ENCODE data around the gene EIF4A2.

EIF4A2 gene

DNA sequence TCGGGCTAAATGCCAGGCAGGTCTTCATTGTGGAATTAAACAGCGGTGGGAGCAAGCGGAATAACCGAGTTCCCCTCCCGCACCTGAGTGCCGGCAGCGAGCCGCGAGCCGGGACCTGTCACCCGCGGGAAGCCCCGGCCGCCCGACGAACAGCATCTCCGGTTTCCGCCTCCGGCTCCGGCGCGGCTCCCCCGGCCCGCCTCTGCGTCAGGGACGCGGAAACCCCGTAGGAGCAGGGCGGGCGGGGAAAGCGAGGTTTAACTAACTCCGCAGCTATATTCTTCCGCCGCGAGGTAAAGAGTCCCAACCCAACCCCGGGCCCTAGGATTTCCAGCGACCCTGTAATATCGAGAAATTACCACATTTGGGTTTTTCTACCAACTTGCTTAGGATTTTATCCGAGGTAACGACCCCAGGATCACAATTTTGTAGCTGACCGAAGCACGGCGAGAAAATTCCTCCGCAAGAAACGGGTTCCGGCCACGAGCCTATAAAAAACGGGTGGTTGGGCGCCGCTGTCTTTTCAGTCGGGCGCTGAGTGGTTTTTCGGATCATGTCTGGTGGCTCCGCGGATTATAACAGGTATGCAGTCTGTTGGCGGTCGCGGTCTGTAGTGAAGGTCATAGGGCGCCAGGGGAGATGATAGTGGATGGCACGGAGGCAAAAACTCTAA, at the start of gene EIF4A2:
EIF4A2 (plus strand) TSS at position 520 of the 673 bp plus-strand sequence; CDS start at position 554, 34 bp downstream.
- peak within 1 kb of the TSS; percentile 92 for H3K27ac ChIP-seq (ENCODE audit: low read depth, low read length)
- H3K4me1 ChIP-seq (ENCODE audit: control insufficient read depth, insufficient read depth, low read length, unreplicated experiment): peaks cover 25% of the 10 kb centered on the region
- peaks cover 59% of the 10 kb centered on the region for H3K79me2 ChIP-seq (ENCODE audit: control insufficient read depth, insufficient read depth, low read length, unreplicated experiment)
- peak within 1 kb of the TSS; percentile 97 for H2AFZ ChIP-seq (ENCODE audit: low read length, unreplicated experiment)
- H3K4me3 ChIP-seq (ENCODE audit: low read depth, low read length): peak within 1 kb of the TSS; percentile 97
- peaks cover 47% of the 10 kb centered on the region for H3K36me3 ChIP-seq (ENCODE audit: insufficient read depth, low read length)
- no peaks in the 10 kb centered on the region for H3K27me3 ChIP-seq (ENCODE audit: insufficient read depth, low read length)

DNA sequence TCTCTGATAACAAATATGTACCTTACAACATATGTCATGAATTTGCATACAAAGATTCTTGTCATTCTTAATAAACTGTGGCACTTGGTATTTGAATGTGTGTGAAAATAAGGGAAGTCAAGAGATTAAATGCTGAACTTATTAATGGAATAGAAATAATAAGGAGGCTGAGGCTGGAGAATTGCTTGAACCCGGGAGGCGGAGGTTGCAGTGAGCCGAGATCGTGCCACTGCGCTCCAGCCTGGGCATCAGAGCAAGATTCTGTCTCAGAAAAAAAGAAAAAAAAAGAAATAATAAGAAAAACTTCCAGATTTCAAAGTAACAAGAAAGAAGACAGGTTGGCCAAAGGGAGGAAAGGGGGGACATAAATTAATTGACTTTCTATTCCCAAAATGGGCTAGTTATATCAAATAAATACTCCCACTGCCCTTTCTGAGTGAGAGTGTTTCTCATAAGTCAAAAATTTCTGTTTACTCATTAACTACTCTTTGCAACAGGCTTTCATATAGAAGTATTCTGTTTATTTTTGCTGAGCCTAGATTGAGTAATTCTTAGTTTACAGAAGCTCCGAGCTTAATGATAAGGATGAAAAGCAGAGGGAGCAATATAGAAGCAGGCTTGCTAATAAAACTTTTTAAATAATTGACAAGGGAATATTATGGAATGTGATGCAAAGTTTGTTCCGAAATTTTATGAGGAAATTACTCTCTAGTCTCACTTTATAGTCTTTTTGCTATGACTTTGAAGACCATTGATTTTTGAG, 40.6 kb upstream of the EIF4A2 start:
- no peak overlapping the region for H3K4me3 ChIP-seq (ENCODE audit: low read depth, low read length)
- H3K4me1 ChIP-seq (ENCODE audit: control insufficient read depth, insufficient read depth, low read length, unreplicated experiment): peaks cover 7% of the 10 kb centered on the region
- H3K36me3 ChIP-seq (ENCODE audit: insufficient read depth, low read length): no peaks in the 10 kb centered on the region
- H2AFZ ChIP-seq (ENCODE audit: low read length, unreplicated experiment): no peak overlapping the region
- H3K27me3 ChIP-seq (ENCODE audit: insufficient read depth, low read length): peaks cover 6% of the 10 kb centered on the region
- no peaks in the 10 kb centered on the region for H3K79me2 ChIP-seq (ENCODE audit: control insufficient read depth, insufficient read depth, low read length, unreplicated experiment)
- no peak overlapping the region for H3K27ac ChIP-seq (ENCODE audit: low read depth, low read length)

DNA sequence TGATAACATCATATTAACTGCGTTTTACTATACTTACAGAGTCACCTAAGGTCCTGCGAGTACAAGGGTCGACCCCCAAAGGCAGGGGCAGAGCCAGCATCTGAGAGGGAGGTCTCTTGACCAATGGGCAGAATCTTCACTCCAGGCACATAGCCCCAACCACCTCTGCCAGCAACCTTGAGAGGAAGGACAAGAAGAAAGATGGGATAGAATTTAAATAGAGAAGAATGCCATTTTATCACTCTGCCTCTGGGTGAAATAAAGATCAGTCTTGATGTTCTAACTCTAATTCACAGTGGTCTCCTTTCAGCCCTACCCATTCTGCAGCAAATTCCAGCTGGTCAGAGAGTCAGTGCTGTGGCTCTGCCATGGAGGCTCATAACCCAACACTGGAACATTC, 39.7 kb upstream of the EIF4A2 start:
- no peaks in the 10 kb centered on the region for H3K79me2 ChIP-seq (ENCODE audit: control insufficient read depth, insufficient read depth, low read length, unreplicated experiment)
- H3K4me1 ChIP-seq (ENCODE audit: control insufficient read depth, insufficient read depth, low read length, unreplicated experiment): peaks cover 7% of the 10 kb centered on the region
- no peak overlapping the region for H2AFZ ChIP-seq (ENCODE audit: low read length, unreplicated experiment)
- H3K36me3 ChIP-seq (ENCODE audit: insufficient read depth, low read length): no peaks in the 10 kb centered on the region
- no peak overlapping the region for H3K27ac ChIP-seq (ENCODE audit: low read depth, low read length)
- H3K4me3 ChIP-seq (ENCODE audit: low read depth, low read length): no peak overlapping the region
- peaks cover 6% of the 10 kb centered on the region for H3K27me3 ChIP-seq (ENCODE audit: insufficient read depth, low read length)

DNA sequence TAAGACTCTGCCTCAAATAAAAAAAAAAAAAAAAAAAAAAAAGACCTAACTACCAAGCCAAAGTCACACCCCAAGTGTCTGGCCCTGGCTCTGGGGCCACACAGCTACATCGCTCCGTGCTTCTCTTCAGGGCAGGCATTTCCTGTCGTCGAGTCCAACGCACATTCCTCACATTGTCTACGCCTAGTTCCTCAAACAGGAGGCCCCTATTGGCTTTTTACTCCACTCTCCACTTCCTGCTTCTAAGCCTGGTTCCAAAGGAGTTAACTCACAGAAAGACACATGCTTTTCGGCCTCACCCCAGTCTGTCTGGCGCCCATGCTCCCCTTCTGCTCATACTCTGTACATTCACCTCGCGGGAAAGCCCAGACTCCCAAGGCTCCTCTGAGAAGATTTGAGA, 37.4 kb upstream of the EIF4A2 start:
- Histone ChIP-seq H2AFZ (ENCODE audit: low read length, unreplicated experiment) (peak overlapping the region; percentile 70), H3K36me3 (ENCODE audit: insufficient read depth, low read length) (no peaks in the 10 kb centered on the region), H3K79me2 (ENCODE audit: control insufficient read depth, insufficient read depth, low read length, unreplicated experiment) (no peaks in the 10 kb centered on the region), H3K4me1 (ENCODE audit: control insufficient read depth, insufficient read depth, low read length, unreplicated experiment) (peaks cover 7% of the 10 kb centered on the region), H3K27me3 (ENCODE audit: insufficient read depth, low read length) (peaks cover 6% of the 10 kb centered on the region), H3K27ac (ENCODE audit: low read depth, low read length) (0 out of 2 replicates have a peak overlapping the region, but pooled peaks have one; percentile 1), H3K4me3 (ENCODE audit: low read depth, low read length) (no peak overlapping the region)

DNA sequence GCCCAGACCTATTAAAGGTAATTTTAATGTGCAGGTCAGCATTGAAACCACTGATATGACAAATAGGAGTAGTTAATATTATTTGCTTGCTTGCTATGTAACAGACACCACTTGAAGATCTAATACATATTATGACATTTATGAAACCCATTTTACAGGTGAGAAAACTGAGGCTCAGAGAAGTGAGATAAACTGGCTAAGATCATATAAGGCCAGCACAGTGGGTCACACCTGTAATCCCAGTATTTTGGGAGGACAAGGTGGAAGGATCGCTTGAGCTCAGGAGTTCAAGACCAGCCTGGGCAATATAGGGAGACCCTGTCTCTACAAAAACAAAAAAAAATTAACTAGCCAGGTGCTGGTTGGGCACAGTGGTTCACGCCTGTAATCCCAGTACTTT, 33.1 kb upstream of the EIF4A2 start:
- Histone ChIP-seq H2AFZ (ENCODE audit: low read length, unreplicated experiment) (no peak overlapping the region), H3K27ac (ENCODE audit: low read depth, low read length) (no peak overlapping the region), H3K79me2 (ENCODE audit: control insufficient read depth, insufficient read depth, low read length, unreplicated experiment) (no peaks in the 10 kb centered on the region), H3K4me3 (ENCODE audit: low read depth, low read length) (no peak overlapping the region), H3K36me3 (ENCODE audit: insufficient read depth, low read length) (no peaks in the 10 kb centered on the region), H3K27me3 (ENCODE audit: insufficient read depth, low read length) (no peaks in the 10 kb centered on the region), H3K4me1 (ENCODE audit: control insufficient read depth, insufficient read depth, low read length, unreplicated experiment) (peaks cover 13% of the 10 kb centered on the region)

DNA sequence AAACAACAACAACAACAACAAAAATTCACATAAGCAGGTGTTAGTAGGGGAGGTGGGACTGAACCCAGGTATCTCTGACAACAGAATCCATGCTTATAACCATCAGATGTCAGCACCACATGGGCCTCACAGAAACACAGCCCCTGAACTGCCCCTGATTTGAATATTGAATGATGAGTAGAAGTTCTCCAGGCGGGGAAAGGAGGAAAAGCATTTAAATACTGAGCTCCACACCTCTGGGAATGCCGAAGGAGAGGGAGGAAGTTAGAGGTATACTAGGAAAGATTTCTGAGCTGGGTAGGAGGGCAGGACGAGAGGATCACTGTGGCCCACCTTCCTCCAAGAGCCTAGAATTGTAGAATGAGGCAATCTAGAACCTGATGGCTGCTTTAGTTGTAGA, 31.9 kb upstream of the EIF4A2 start:
- H3K27me3 ChIP-seq (ENCODE audit: insufficient read depth, low read length): no peaks in the 10 kb centered on the region
- no peak overlapping the region for H3K27ac ChIP-seq (ENCODE audit: low read depth, low read length)
- peaks cover 6% of the 10 kb centered on the region for H3K4me1 ChIP-seq (ENCODE audit: control insufficient read depth, insufficient read depth, low read length, unreplicated experiment)
- no peak overlapping the region for H3K4me3 ChIP-seq (ENCODE audit: low read depth, low read length)
- H3K79me2 ChIP-seq (ENCODE audit: control insufficient read depth, insufficient read depth, low read length, unreplicated experiment): no peaks in the 10 kb centered on the region
- H2AFZ ChIP-seq (ENCODE audit: low read length, unreplicated experiment): no peak overlapping the region
- H3K36me3 ChIP-seq (ENCODE audit: insufficient read depth, low read length): no peaks in the 10 kb centered on the region

DNA sequence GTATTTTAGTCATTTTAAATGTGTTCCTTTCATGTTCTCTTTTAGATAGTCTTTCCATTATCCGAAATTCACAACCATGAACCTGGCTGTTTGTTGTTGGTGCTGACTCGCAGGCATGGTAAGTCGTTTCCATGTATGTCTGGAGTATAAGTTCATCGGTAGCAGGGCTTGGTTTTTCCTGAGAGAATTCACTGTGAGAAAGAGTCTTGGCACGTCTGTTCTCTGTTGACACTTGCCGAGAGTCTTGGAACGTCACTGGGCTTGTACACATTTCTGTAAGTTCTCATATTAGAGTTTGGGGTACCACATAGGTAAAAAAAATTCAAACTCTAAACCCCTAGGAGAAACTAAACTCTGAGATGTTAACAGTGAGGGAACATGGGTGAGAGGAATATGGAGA, 29.4 kb upstream of the EIF4A2 start:
- H3K27ac ChIP-seq (ENCODE audit: low read depth, low read length): no peak overlapping the region
- H3K27me3 ChIP-seq (ENCODE audit: insufficient read depth, low read length): no peaks in the 10 kb centered on the region
- H3K36me3 ChIP-seq (ENCODE audit: insufficient read depth, low read length): no peaks in the 10 kb centered on the region
- peaks cover 6% of the 10 kb centered on the region for H3K4me1 ChIP-seq (ENCODE audit: control insufficient read depth, insufficient read depth, low read length, unreplicated experiment)
- H2AFZ ChIP-seq (ENCODE audit: low read length, unreplicated experiment): no peak overlapping the region
- H3K4me3 ChIP-seq (ENCODE audit: low read depth, low read length): no peak overlapping the region
- no peaks in the 10 kb centered on the region for H3K79me2 ChIP-seq (ENCODE audit: control insufficient read depth, insufficient read depth, low read length, unreplicated experiment)

DNA sequence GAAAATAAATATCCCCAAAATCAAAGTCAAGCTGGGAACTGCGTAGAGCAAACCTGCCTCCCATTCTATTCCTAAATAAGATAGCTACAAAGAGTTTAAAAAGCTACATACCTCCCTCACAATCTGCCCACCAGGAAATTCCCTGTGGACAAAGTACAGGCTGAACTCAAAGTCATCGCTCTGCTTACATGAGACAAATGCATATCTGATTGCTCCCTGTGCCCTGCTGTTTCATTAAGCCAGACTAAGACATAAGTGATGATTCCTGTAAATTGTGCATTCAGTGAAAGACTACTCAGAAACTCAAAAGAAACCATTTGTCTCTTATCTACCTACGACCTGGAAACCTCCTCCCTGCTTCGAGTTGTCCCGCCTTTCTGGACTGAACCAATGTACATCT, 28.5 kb upstream of the EIF4A2 start:
- Histone ChIP-seq H2AFZ (ENCODE audit: low read length, unreplicated experiment) (no peak overlapping the region), H3K27ac (ENCODE audit: low read depth, low read length) (no peak overlapping the region), H3K36me3 (ENCODE audit: insufficient read depth, low read length) (no peaks in the 10 kb centered on the region), H3K27me3 (ENCODE audit: insufficient read depth, low read length) (no peaks in the 10 kb centered on the region), H3K4me1 (ENCODE audit: control insufficient read depth, insufficient read depth, low read length, unreplicated experiment) (peaks cover 6% of the 10 kb centered on the region), H3K79me2 (ENCODE audit: control insufficient read depth, insufficient read depth, low read length, unreplicated experiment) (no peaks in the 10 kb centered on the region), H3K4me3 (ENCODE audit: low read depth, low read length) (no peak overlapping the region)

DNA sequence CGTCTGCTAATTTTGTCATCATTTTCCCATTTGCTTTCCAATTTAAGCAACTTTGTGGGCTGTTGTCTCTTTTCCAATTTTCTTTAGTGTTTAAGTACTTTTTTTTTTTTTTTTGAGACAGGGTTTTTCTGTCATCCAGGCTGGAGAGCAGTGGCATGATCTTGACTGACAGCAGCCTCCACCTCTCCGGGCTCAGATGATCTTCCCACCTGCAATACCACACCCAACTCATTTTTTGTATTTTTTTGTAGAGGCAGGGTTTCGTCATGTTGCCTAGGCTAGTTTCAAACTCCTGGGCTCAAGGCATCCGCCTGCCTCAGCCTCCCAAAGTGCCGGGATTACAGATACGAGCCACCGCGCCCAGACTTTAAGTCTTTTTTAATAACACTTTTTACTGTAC, 26.2 kb upstream of the EIF4A2 start:
- Histone ChIP-seq H3K27ac (ENCODE audit: low read depth, low read length) (no peak overlapping the region), H2AFZ (ENCODE audit: low read length, unreplicated experiment) (no peak overlapping the region), H3K27me3 (ENCODE audit: insufficient read depth, low read length) (no peaks in the 10 kb centered on the region), H3K79me2 (ENCODE audit: control insufficient read depth, insufficient read depth, low read length, unreplicated experiment) (no peaks in the 10 kb centered on the region), H3K36me3 (ENCODE audit: insufficient read depth, low read length) (no peaks in the 10 kb centered on the region), H3K4me3 (ENCODE audit: low read depth, low read length) (no peak overlapping the region), H3K4me1 (ENCODE audit: control insufficient read depth, insufficient read depth, low read length, unreplicated experiment) (peaks cover 6% of the 10 kb centered on the region)

DNA sequence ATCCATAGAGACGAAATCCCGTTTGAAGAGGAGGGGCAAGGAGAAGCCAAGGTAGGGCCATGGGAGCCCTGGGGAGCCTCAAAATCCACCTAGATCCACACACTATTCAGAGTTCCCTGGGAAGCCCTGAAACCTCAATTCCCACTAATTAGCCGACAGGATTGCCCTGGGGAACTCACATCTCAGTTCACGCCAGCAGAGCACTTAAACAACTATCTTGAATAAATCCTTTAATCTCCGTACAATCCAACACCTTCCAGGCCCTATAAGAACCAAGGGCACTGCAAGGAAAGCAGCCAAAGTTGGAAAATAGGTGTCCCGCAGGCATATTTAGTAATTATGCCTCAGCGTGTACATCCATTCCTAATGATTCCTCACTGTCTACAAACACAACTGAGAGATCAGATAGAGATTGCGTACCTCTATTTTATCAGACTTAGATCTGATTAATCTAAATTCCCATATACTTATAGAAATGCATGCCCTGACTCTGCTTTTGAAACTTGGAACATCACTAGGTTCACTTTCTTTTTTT, 25.6 kb upstream of the EIF4A2 start:
- Histone ChIP-seq H3K27me3 (ENCODE audit: insufficient read depth, low read length) (no peaks in the 10 kb centered on the region), H3K36me3 (ENCODE audit: insufficient read depth, low read length) (no peaks in the 10 kb centered on the region), H3K27ac (ENCODE audit: low read depth, low read length) (no peak overlapping the region), H3K79me2 (ENCODE audit: control insufficient read depth, insufficient read depth, low read length, unreplicated experiment) (no peaks in the 10 kb centered on the region), H3K4me3 (ENCODE audit: low read depth, low read length) (no peak overlapping the region), H2AFZ (ENCODE audit: low read length, unreplicated experiment) (no peak overlapping the region), H3K4me1 (ENCODE audit: control insufficient read depth, insufficient read depth, low read length, unreplicated experiment) (peaks cover 6% of the 10 kb centered on the region)
